RWPE2 (cell line): ENCODE results near the gene ENTREP1.
"Not testable (repeated sequence)": the region's sequence is repeated elsewhere in the genome, so short reads cannot be mapped to it uniquely, and the experiment has no call there.

Experiments
- ATAC-seq: fragments of 200-7000 bp; cut with Tn5 transposase; 3 replicates; pipeline ENCODE4 v1.9.1; 2021; ENCODE audit warnings: low read depth
- DNase-seq: peaks from one replicate; pipeline ENCODE4 v3.0.0-alpha.2; 2020; ENCODE audit warnings: low spot score
- H3K27ac ChIP-seq: fragments of 450-650 bp; 2 replicates; pipeline ENCODE4 v1.5.1; 2017; ENCODE audit warnings: mild to moderate bottlenecking; ENCODE audit not compliant: poor library complexity, severe bottlenecking
- H3K27me3 ChIP-seq: fragments of 250-450 bp; sonication (Bioruptor Pico); 2 replicates; pipeline ENCODE4 v1.5.1; 2021; ENCODE audit warnings: mild to moderate bottlenecking, moderate library complexity; ENCODE audit not compliant: insufficient read depth, poor library complexity, severe bottlenecking
- H3K36me3 ChIP-seq: fragments of 250-450 bp; sonication (Bioruptor Pico); 2 replicates; pipeline ENCODE4 v1.5.1; 2020; ENCODE audit warnings: low read depth, mild to moderate bottlenecking, moderate library complexity
- H3K4me1 ChIP-seq: fragments of 250-450 bp; sonication (Bioruptor Pico); 2 replicates; pipeline ENCODE4 v1.5.1; 2021; ENCODE audit warnings: mild to moderate bottlenecking, moderate library complexity; ENCODE audit not compliant: insufficient read depth, poor library complexity, severe bottlenecking
- H3K4me3 ChIP-seq: fragments of 250-450 bp; sonication (Bioruptor Pico); 2 replicates; pipeline ENCODE4 v1.5.1; 2021; ENCODE audit warnings: mild to moderate bottlenecking, moderate library complexity; ENCODE audit not compliant: severe bottlenecking
- H3K9me3 ChIP-seq: fragments of 250-450 bp; sonication (Bioruptor Pico); 2 replicates; pipeline ENCODE4 v1.5.1; 2021; ENCODE audit warnings: mild to moderate bottlenecking, moderate library complexity; ENCODE audit not compliant: severe bottlenecking
- CTCF ChIP-seq: fragments of 450-650 bp; IDR thresholded peaks from one replicate; pipeline ENCODE4 v1.5.1; 2017; ENCODE audit warnings: mild to moderate bottlenecking, moderate library complexity; ENCODE audit not compliant: poor library complexity, severe bottlenecking

The ENTREP1 gene

GRCh38 chr9:69431203-69431602, 106.2 kb downstream of the ENTREP1 start:
- TF ChIP-seq CTCF, result no peak
- no peak for ATAC-seq

GRCh38 chr9:69431777-69432176, 106.8 kb downstream of the ENTREP1 start:
- Histone ChIP-seq H3K36me3 (no peaks in the 10 kb centered on the region), H3K27me3 (no peaks in the 10 kb centered on the region), H3K4me3 (no peak overlapping the region), H3K27ac (no peak overlapping the region), H3K4me1 (peaks cover 4% of the 10 kb centered on the region), H3K9me3 (no peaks in the 10 kb centered on the region)
- no peak for TF ChIP-seq CTCF
- no peak for DNase-seq
- no peak for ATAC-seq

More at GRCh38 chr9:69431203-69431602, 106.2 kb downstream of the ENTREP1 start:
- Histone ChIP-seq H3K27me3 (no peaks in the 10 kb centered on the region), H3K4me1 (peaks cover 4% of the 10 kb centered on the region), H3K4me3 (no peak overlapping the region), H3K9me3 (no peaks in the 10 kb centered on the region), H3K27ac (no peak overlapping the region), H3K36me3 (no peaks in the 10 kb centered on the region)
- DNase-seq, result no peak

- Histone ChIP-seq H3K4me1 (peaks cover 4% of the 10 kb centered on the region), H3K27me3 (no peaks in the 10 kb centered on the region), H3K27ac (peak overlapping the region; percentile 58), H3K36me3 (no peaks in the 10 kb centered on the region), H3K9me3 (no peaks in the 10 kb centered on the region), H3K4me3 (no peak overlapping the region)
- ATAC-seq, result no peak
- DNase-seq, result no peak
- no peak for TF ChIP-seq CTCF
These were observed 107.6 kb downstream of the ENTREP1 start for GRCh38 chr9:69432623-69433022.

GRCh38 chr9:69433392-69433791, 108.4 kb downstream of the ENTREP1 start:
- peak; percentile 1 for DNase-seq
- Histone ChIP-seq H3K27me3 (no peaks in the 10 kb centered on the region), H3K27ac (peak overlapping the region; percentile 58), H3K4me3 (no peak overlapping the region), H3K4me1 (peaks cover 4% of the 10 kb centered on the region), H3K9me3 (no peaks in the 10 kb centered on the region), H3K36me3 (no peaks in the 10 kb centered on the region)
- TF ChIP-seq CTCF, result no peak
- peak; percentile 93 for ATAC-seq

GRCh38 chr9:69433968-69434367, 109.0 kb downstream of the ENTREP1 start:
- no peaks in the 10 kb centered on the region for H3K9me3 ChIP-seq
- peaks cover 4% of the 10 kb centered on the region for H3K4me1 ChIP-seq
- no peak for TF ChIP-seq CTCF
- DNase-seq (no peak), ATAC-seq (no peak)
- H3K27ac ChIP-seq, result peak overlapping the region; percentile 58
- no peak overlapping the region for H3K4me3 ChIP-seq
- H3K27me3 ChIP-seq, result no peaks in the 10 kb centered on the region
- no peaks in the 10 kb centered on the region for H3K36me3 ChIP-seq

GRCh38 chr9:69439654-69440053, 114.6 kb downstream of the ENTREP1 start:
- not testable (repeated sequence) for H3K9me3 ChIP-seq, H3K36me3 ChIP-seq, H3K27ac ChIP-seq, H3K4me1 ChIP-seq, H3K27me3 ChIP-seq, DNase-seq, ATAC-seq, H3K4me3 ChIP-seq

GRCh38 chr9:69440254-69440955, 115.4 kb downstream of the ENTREP1 start:
- not testable (repeated sequence) for H3K4me1 ChIP-seq, ATAC-seq, DNase-seq

More at GRCh38 chr9:69440254-69440955, 115.4 kb downstream of the ENTREP1 start:
- not testable (repeated sequence) for H3K4me3 ChIP-seq, H3K9me3 ChIP-seq, H3K36me3 ChIP-seq, H3K27me3 ChIP-seq, H3K27ac ChIP-seq
